ENCODE results near the gene PTPRR. TPM values are rescaled to one million over a fixed set of nuclear protein-coding genes. Genes with fewer than 3 reads are reported as not detected.

The PTPRR gene
- total RNA-seq, 4 donors from 2014 or later = 0.57 to 2.1 (median 0.84) TPM

GRCh38 chr12:70830221-70831061 lies 90.1 kb downstream of the PTPRR start:
- Histone ChIP-seq H3K4me3 (no peak overlapping the region), H3K9me3 (no peaks in the 10 kb centered on the region), H3K27me3 (no peaks in the 10 kb centered on the region), H3K36me3 (no peaks in the 10 kb centered on the region), H3K27ac (replicated peaks in 1 of 4) (no peak overlapping the region), H3K4me1 (no peaks in the 10 kb centered on the region)
- TF ChIP-seq POLR2AphosphoS5 (IDR thresholded peaks at IDR 0.05) (no peak), EP300 (IDR thresholded peaks at IDR 0.05) (no peak), POLR2A (IDR thresholded peaks at IDR 0.05; ENCODE audit: low read depth) (no peak), CTCF (IDR thresholded peaks at IDR 0.05) (no peak)
- 74% methylated on average over 4 of the region's 4 CpGs for WGBS
- no peak for DNase-seq (ENCODE audit: extremely low spot score)
- intact Hi-C loops (cut with DNase I) = no loop called here

- WGBS = 90% methylated on average over 1 of the region's 1 CpG
- intact Hi-C loops (cut with DNase I) = no loop called here
- no peaks in the 10 kb centered on the region for H3K27me3 ChIP-seq
- no peak overlapping the region for H3K4me3 ChIP-seq
- no peak for DNase-seq (ENCODE audit: extremely low spot score)
- no peaks in the 10 kb centered on the region for H3K4me1 ChIP-seq
- no peaks in the 10 kb centered on the region for H3K9me3 ChIP-seq
- no peak for TF ChIP-seq POLR2AphosphoS5 (IDR thresholded peaks at IDR 0.05)
- no peak for TF ChIP-seq EP300 (IDR thresholded peaks at IDR 0.05)
- no peak for TF ChIP-seq POLR2A (IDR thresholded peaks at IDR 0.05; ENCODE audit: low read depth)
- no peak for TF ChIP-seq CTCF (IDR thresholded peaks at IDR 0.05)
- no peak overlapping the region for H3K27ac ChIP-seq (replicated peaks in 1 of 4)
- H3K36me3 ChIP-seq = no peaks in the 10 kb centered on the region
These were observed 91.5 kb downstream of the PTPRR start for GRCh38 chr12:70829070-70829469.

- Histone ChIP-seq H3K27me3 (no peaks in the 10 kb centered on the region), H3K4me1 (no peaks in the 10 kb centered on the region), H3K36me3 (no peaks in the 10 kb centered on the region), H3K4me3 (no peak overlapping the region), H3K27ac (replicated peaks in 1 of 4) (no peak overlapping the region), H3K9me3 (no peaks in the 10 kb centered on the region)
- DNase-seq (ENCODE audit: extremely low spot score) = no peak
- TF ChIP-seq EP300 (IDR thresholded peaks at IDR 0.05) (no peak), POLR2AphosphoS5 (IDR thresholded peaks at IDR 0.05) (no peak), POLR2A (IDR thresholded peaks at IDR 0.05; ENCODE audit: low read depth) (no peak), CTCF (IDR thresholded peaks at IDR 0.05) (no peak)
- WGBS = 64% methylated on average over 2 of the region's 2 CpGs
- intact Hi-C loops (cut with DNase I) = no loop called here
These were observed 92.2 kb downstream of the PTPRR start for GRCh38 chr12:70828351-70828750.

GRCh38 chr12:70826156-70826555 lies 94.4 kb downstream of the PTPRR start:
- intact Hi-C loops (cut with DNase I) = no loop called here
- H3K27me3 ChIP-seq = no peaks in the 10 kb centered on the region
- H3K4me3 ChIP-seq = no peak overlapping the region
- H3K36me3 ChIP-seq = no peaks in the 10 kb centered on the region
- H3K27ac ChIP-seq (replicated peaks in 1 of 4) = no peak overlapping the region
- DNase-seq (ENCODE audit: extremely low spot score) = no peak
- 41% methylated on average over 3 of the region's 3 CpGs for WGBS
- TF ChIP-seq CTCF (IDR thresholded peaks at IDR 0.05) = no peak
- H3K9me3 ChIP-seq = no peaks in the 10 kb centered on the region
- H3K4me1 ChIP-seq = no peaks in the 10 kb centered on the region

- TF ChIP-seq EP300 (IDR thresholded peaks at IDR 0.05) (no peak), POLR2A (IDR thresholded peaks at IDR 0.05; ENCODE audit: low read depth) (no peak), POLR2AphosphoS5 (IDR thresholded peaks at IDR 0.05) (no peak), CTCF (IDR thresholded peaks at IDR 0.05) (no peak)
- WGBS = 66% methylated on average over 4 of the region's 4 CpGs
- Histone ChIP-seq H3K9me3 (no peaks in the 10 kb centered on the region), H3K4me1 (no peaks in the 10 kb centered on the region), H3K36me3 (no peaks in the 10 kb centered on the region), H3K4me3 (no peak overlapping the region), H3K27ac (replicated peaks in 1 of 4) (no peak overlapping the region), H3K27me3 (no peaks in the 10 kb centered on the region)
- no peak for DNase-seq (ENCODE audit: extremely low spot score)
- intact Hi-C loops (cut with DNase I) = no loop called here
These were observed 96.0 kb downstream of the PTPRR start for GRCh38 chr12:70824511-70824910.

All from esophagus muscularis mucosa (tissue), 4 donors.